WTC11 (cell line): Measurements from ENCODE around the gene RFC2. TPM values are rescaled to one million over a fixed set of nuclear protein-coding genes. Genes with fewer than 3 reads are reported as not detected.

Experiments used
- ATAC-seq: fragments of 200-7000 bp; cut with Tn5 transposase; 2 replicates; pipeline ENCODE4 v1.10.0; 2021; ENCODE audit warnings: mild to moderate bottlenecking, moderate library complexity
- CTCF ChIA-PET: fragments of 300-600 bp; sonication (Branson Sonifier 250); formaldehyde crosslinking; loops from one replicate; lab custom pipeline; 2021; ENCODE audit warnings: antibody characterized with exemption; lab: Charles Lee
- POLR2A ChIA-PET: fragments of 350-600 bp; sonication (Branson Sonifier 250); formaldehyde crosslinking; loops from one replicate; lab custom pipeline; 2021; ENCODE audit warnings: antibody characterized with exemption; lab: Charles Lee
- DNase-seq: peaks from one replicate; pipeline ENCODE4 v3.0.0; 2021; ENCODE audit warnings: low spot score
- H3K27ac Mint-ChIP-seq: 2 replicates; pipeline ENCODE4 v1.8.0; 2021; ENCODE audit warnings: mixed read lengths
- H3K27me3 Mint-ChIP-seq: 2 replicates; pipeline ENCODE4 v1.8.0; 2021; ENCODE audit warnings: low read depth, mild to moderate bottlenecking, moderate library complexity, mixed read lengths
- H3K36me3 Mint-ChIP-seq: 2 replicates; pipeline ENCODE4 v1.8.0; 2021; ENCODE audit warnings: mixed read lengths
- H3K4me1 Mint-ChIP-seq: 2 replicates; pipeline ENCODE4 v1.8.0; 2022; ENCODE audit warnings: mixed read lengths
- H3K4me3 Mint-ChIP-seq: 2 replicates; pipeline ENCODE4 v1.8.0; 2021; ENCODE audit warnings: mild to moderate bottlenecking, moderate library complexity, mixed read lengths
- H3K9me3 Mint-ChIP-seq: 2 replicates; pipeline ENCODE4 v1.8.0; 2021; ENCODE audit warnings: mixed read lengths
- AFF4 ChIP-seq: sonication (generic); formaldehyde crosslinking; IDR thresholded peaks from 2 replicates; pipeline ENCODE4 v1.8.1; 2023; ENCODE audit warnings: mild to moderate bottlenecking, missing genetic modification reagents, borderline replicate concordance
- ATF3 ChIP-seq: sonication (generic); formaldehyde crosslinking; conservative IDR thresholded peaks from 2 replicates; pipeline ENCODE4 v1.8.1; 2022; ENCODE audit warnings: mild to moderate bottlenecking, missing genetic modification reagents
- ATF6 ChIP-seq: sonication (generic); formaldehyde crosslinking; IDR thresholded peaks from 2 replicates; pipeline ENCODE4 v1.8.1; 2023; ENCODE audit warnings: mild to moderate bottlenecking, missing genetic modification reagents
- CREB1 ChIP-seq: sonication (generic); formaldehyde crosslinking; IDR thresholded peaks from 2 replicates; pipeline ENCODE4 v1.8.0; 2023; ENCODE audit warnings: mild to moderate bottlenecking, missing genetic modification reagents
- CTCF ChIP-seq: fragments of 200-600 bp; IDR thresholded peaks from 2 replicates; pipeline ENCODE4 v1.8.0; 2022; ENCODE audit warnings: antibody characterized with exemption
- E2F5 ChIP-seq: sonication (generic); formaldehyde crosslinking; IDR thresholded peaks from 2 replicates; pipeline ENCODE4 v1.8.1; 2022; ENCODE audit warnings: mild to moderate bottlenecking, moderate library complexity, missing genetic modification reagents
- ELF4 ChIP-seq: sonication (generic); formaldehyde crosslinking; IDR thresholded peaks from 2 replicates; pipeline ENCODE4 v1.8.1; 2022; ENCODE audit warnings: low read depth, mild to moderate bottlenecking, moderate library complexity, missing genetic modification reagents
- GABPB1 ChIP-seq: sonication (generic); formaldehyde crosslinking; IDR thresholded peaks from 2 replicates; pipeline ENCODE4 v1.8.1; 2023; ENCODE audit warnings: mild to moderate bottlenecking, missing genetic modification reagents
- JUN ChIP-seq: sonication (generic); formaldehyde crosslinking; IDR thresholded peaks from 2 replicates; pipeline ENCODE4 v1.8.0; 2023; ENCODE audit warnings: mild to moderate bottlenecking, missing genetic modification reagents
- NFYB ChIP-seq: sonication (generic); formaldehyde crosslinking; conservative IDR thresholded peaks from 2 replicates; pipeline ENCODE4 v1.8.0; 2022; ENCODE audit warnings: low read depth, missing genetic modification reagents
- TCF7 ChIP-seq: sonication (generic); formaldehyde crosslinking; IDR thresholded peaks from 2 replicates; pipeline ENCODE4 v1.8.0; 2022; ENCODE audit warnings: mild to moderate bottlenecking, low read depth, missing genetic modification reagents, moderate library complexity
- ZNF219 ChIP-seq: sonication (generic); formaldehyde crosslinking; IDR thresholded peaks from 2 replicates; pipeline ENCODE4 v1.8.0; 2023; ENCODE audit warnings: missing genetic modification reagents, mild to moderate bottlenecking, borderline replicate concordance
- ZNF396 ChIP-seq: fragments of 250-450 bp; sonication (Bioruptor Pico); IDR thresholded peaks from 2 replicates; pipeline ENCODE4 v1.8.0; 2021; ENCODE audit warnings: mild to moderate bottlenecking, moderate library complexity, borderline replicate concordance
- ZNF416 ChIP-seq: fragments of 250-450 bp; sonication (Bioruptor Pico); IDR thresholded peaks from 2 replicates; pipeline ENCODE4 v1.9.0; 2021; ENCODE audit warnings: mild to moderate bottlenecking, inconsistent platforms
- total RNA-seq: library from RNA; stranded (reverse); gene quantifications from 3 replicates; pipeline ENCODE4 v1.2.3, GENCODE V29; 2021

RFC2 gene
- total RNA-seq, 1 experiment from 2014 or later = 80.7 TPM

DNA sequence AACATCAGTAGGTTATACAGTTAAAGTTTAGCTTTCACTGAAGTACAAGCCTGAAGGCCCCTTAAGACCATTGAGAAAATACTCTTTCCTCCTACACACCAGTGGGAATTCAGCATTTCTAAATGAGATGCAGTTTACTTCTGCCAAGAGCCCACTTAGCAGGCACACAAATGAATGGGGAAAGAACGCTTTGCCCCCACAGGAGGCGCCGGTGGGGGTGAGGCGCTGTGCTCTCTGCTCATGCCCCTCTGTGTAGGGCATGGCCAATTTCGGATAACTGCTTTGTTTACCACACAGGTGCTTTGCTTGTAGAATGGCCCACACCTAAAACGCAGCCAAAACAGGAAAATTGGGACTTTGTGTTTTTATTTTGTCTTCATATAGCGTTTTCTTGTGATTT is 60.3 kb downstream of the RFC2 start (continued):
- TF ChIP-seq AFF4 (CRISPR knock-in tag) = no peak
- TF ChIP-seq E2F5 (CRISPR knock-in tag) = no peak

DNA sequence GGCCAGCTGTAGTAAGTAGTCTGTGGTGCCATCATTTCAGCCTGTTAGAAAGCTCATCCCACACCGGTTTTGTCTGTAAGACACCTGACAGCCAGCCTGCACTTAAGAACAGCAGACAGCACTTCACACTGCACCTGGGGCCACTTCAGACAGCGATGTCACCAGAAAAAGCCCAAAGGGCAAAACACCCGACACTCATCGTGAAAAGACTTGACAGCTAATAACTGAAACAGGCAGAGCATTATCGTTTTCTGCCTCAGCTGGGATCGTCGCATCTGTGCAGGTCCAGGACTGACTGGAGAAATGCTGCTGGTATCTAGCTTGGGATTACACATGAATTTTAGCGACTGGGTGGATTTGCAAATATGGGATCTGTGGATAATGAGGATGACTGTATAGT is 61.1 kb downstream of the RFC2 start:
- ATAC-seq (no peak), DNase-seq (no peak)
- ChIA-PET POLR2A (interaction anchor here (0.7 to 1.3 kb wide), 2 partner anchors 10 to 150 kb away, joined by 3 to 4 read pairs; no protein-coding TSS in a partner anchor), CTCF (interaction anchor here (1.1 to 2.4 kb wide), 4 partner anchors 13 to 208 kb away, joined by 3 to 9 read pairs (median 4); no protein-coding TSS in a partner anchor)
- Mint-ChIP-seq H3K4me3 (no peak overlapping the region), H3K27me3 (no peaks in the 10 kb centered on the region), H3K4me1 (no peaks in the 10 kb centered on the region), H3K9me3 (no peaks in the 10 kb centered on the region), H3K36me3 (peaks cover 81% of the 10 kb centered on the region), H3K27ac (no peak overlapping the region; the same call in 1 of the 2 replicates)
- no peak for TF ChIP-seq JUN (CRISPR knock-in tag)
- no peak for TF ChIP-seq CTCF
- TF ChIP-seq ATF6 = no peak
- no peak for TF ChIP-seq ATF3 (CRISPR knock-in tag)
- no peak for TF ChIP-seq ZNF219 (CRISPR knock-in tag)
- TF ChIP-seq ZNF396 (CRISPR knock-in tag) = no peak

- H3K4me1 Mint-ChIP-seq = peaks cover 5% of the 10 kb centered on the region
Observed at GRCh38 chr7:74191231-74191630, 63.0 kb downstream of the RFC2 start.

DNA sequence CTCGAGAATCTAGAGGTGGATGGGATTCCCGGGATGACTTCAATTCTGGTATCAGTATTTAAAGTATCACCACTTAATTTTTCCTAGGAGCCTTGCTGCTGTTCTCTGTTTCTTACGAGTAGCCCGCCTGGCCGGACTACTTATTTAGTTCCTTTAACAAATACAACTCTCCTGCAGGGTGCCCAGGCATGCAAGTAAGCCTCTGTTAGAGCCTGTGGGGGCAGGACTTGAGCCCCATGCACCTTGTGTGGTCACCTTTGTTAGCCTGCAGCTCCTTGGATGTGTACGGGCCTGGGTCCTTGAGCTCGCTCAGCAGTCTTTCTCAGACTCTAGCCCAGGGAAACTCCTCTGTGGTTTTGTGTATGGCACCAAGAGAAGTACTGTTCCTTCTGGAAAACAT is 63.9 kb downstream of the RFC2 start:
- H3K27ac Mint-ChIP-seq = no peak overlapping the region
- H3K4me1 Mint-ChIP-seq = peaks cover 12% of the 10 kb centered on the region
- no peaks in the 10 kb centered on the region for H3K27me3 Mint-ChIP-seq
- no peak overlapping the region for H3K4me3 Mint-ChIP-seq
- DNase-seq = no peak
- no peaks in the 10 kb centered on the region for H3K9me3 Mint-ChIP-seq
- TF ChIP-seq NFYB (CRISPR knock-in tag) (no peak), GABPB1 (no peak), ELF4 (CRISPR knock-in tag) (no peak), TCF7 (CRISPR knock-in tag) (no peak)
- ChIA-PET POLR2A (no interaction called here), CTCF (interaction anchor here (1.0 to 2.3 kb wide), 3 partner anchors 10 to 16 kb away, joined by 3 to 9 read pairs (median 5); no protein-coding TSS in a partner anchor)
- peaks cover 85% of the 10 kb centered on the region for H3K36me3 Mint-ChIP-seq
- ATAC-seq = no peak

More at GRCh38 chr7:74191231-74191630, 63.0 kb downstream of the RFC2 start:
- POLR2A ChIA-PET = no interaction called here
- CTCF ChIA-PET = interaction anchor here (2.2 to 2.4 kb wide), 3 partner anchors 9 to 15 kb away, joined by 9 read pairs; no protein-coding TSS in a partner anchor
- H3K36me3 Mint-ChIP-seq = peaks cover 89% of the 10 kb centered on the region
- 0 out of 2 replicates have a peak overlapping the region, but pooled peaks have one; percentile 45 for H3K27ac Mint-ChIP-seq
- H3K9me3 Mint-ChIP-seq = no peaks in the 10 kb centered on the region
- TF ChIP-seq ZNF416 (CRISPR knock-in tag) (no peak), ELF4 (CRISPR knock-in tag) (no peak), CREB1 (CRISPR knock-in tag) (no peak)
- H3K4me3 Mint-ChIP-seq = no peak overlapping the region
- H3K27me3 Mint-ChIP-seq = no peaks in the 10 kb centered on the region
- no peak for DNase-seq
- no peak for ATAC-seq
